GM04504 (cell line): ENCODE data around the gene TRAF3IP3.

Experiments used
- DNase-seq: peaks from one replicate; pipeline ENCODE4 v3.0.0-alpha.2; 2012; ENCODE audit warnings: low read depth

TRAF3IP3 gene

DNA sequence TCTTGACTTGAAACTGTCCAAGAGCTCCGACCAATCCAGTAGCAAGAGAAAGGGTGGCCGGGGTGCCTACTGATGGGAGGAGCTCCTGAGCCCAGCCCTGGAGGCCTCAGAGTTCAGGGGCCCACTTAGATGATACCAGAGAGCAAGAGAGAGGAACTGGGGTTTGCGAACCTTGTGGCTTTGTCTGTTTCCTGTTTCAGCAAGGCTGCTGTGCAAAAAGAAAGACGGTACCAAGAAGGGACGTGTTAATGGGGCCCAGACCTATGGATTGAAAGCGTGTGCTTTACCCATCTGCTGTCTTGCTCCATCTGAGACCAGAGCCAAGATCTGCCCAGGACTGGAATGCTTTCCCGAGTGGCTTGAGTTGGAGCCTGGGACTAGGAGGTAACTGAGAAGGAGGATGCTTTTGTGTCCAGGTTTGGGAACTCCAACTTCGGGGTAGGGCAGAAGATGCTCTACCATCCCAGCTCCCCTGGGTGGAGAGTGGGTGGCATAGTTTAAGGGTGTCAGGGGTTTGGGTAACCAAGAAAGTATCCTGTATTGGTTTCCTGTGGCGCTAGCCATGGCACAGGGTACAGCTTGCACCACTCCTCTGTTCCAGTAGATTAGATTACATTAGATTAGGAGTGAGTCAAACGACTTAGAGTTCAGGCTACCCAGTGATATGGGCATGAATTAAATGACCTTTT is at the start of gene TRAF3IP3:
TSS of gene TRAF3IP3 (plus strand) at position 128 of the 689 bp plus-strand sequence. CDS start 3,987 bp downstream, outside the sequence.
- no peak for DNase-seq

DNA sequence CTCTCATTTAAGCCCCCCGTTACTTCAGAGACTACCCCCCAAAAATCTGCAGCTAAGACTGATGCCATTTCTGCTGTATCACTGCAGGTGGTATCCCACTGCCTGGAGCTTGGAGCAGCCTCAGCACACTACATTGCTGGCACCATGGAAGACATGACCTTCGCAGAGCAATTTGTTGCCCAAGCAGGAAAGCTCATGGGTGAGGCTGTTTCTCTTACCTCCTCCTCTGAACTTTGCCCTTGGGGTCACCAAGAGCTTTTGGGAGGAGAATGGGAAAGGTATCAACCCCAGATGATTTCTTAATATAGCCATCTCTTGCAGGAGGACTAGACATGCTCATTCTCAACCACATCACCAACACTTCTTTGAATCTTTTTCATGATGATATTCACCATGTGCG is 49.2 kb upstream of the TRAF3IP3 start:
- no peak for DNase-seq

GRCh38 chr1:209707308-209707707 is 48.5 kb upstream of the TRAF3IP3 start:
- DNase-seq: no peak

DNA sequence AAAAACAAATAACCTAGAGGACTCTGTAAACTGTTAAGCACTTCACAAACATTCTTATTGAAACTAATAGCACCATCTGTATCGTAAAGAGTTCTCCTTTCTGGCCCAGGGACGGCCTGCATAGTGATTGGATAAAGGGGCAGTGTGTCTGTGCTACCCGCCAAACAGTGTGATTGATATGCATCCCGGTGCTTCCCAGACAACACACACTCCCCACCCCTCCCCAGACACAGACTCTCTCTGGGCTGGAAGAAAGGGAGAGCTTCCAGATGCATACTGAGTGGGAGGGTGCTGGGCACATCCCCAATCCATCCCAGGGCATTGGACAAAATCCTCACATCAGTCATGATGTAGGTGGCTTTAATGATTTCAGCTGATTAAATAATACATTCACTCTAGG is 47.6 kb upstream of the TRAF3IP3 start:
- no peak for DNase-seq

DNA sequence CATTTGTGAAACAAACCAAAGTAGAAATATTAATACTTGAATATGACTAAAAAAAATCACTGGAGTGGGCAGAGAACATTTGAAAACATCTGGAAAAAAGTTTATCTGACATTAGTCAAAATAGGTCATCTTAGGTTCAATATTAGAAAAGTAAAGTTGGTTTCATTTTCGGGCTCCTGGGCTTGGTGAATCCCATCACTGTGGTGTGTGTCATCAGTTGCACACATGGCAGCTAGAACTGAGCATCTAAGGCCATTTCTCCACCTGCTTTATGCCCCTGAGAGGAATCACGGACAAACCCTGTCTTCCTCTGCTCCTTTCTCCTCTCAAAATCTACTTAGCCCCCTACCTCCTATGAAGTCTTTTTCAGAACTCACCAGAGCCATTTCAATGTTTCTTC is 45.8 kb upstream of the TRAF3IP3 start:
- no peak for DNase-seq

DNA sequence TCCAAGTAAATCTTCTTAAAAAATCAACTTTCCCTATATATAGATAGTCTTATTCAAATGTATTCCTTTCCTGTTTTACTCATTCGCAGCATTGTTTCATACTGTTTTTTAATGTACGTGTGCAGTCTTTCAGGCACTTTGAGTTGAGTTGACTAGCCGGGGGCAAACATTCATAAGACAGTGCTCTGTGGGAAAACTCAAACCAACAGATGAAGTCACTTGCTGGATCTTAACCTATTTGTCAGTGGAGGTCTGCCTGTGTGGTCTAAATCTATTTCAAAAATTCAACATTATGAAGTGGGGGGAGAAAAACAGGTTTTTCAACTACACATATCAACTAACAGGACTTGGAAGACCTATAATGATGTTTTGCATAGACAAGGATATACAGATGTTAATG is 45.0 kb upstream of the TRAF3IP3 start:
- no peak for DNase-seq

- no peak for DNase-seq
These were observed 41.5 kb upstream of the TRAF3IP3 start for GRCh38 chr1:209714338-209714737.

- DNase-seq: no peak
These were observed 40.5 kb upstream of the TRAF3IP3 start for GRCh38 chr1:209715314-209715713.

DNA sequence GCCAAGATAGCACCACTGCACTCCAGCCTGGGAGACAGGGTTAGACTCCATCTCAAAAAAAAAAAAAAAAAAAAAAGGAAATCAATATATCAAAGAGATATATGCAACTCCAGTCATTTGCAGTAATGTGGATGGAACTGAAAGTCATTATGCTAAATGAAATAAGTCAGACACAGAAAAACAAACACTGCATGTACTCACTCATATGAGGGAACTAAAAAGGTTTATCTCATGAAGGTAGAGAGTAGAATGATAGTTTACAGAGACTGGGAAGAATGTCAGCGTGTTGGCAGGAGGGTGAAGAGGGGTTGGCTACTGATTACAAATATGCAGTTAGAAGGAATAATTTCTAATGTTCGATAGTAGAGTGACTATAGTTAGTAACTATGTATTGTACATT is 38.0 kb upstream of the TRAF3IP3 start:
- DNase-seq: no peak

DNA sequence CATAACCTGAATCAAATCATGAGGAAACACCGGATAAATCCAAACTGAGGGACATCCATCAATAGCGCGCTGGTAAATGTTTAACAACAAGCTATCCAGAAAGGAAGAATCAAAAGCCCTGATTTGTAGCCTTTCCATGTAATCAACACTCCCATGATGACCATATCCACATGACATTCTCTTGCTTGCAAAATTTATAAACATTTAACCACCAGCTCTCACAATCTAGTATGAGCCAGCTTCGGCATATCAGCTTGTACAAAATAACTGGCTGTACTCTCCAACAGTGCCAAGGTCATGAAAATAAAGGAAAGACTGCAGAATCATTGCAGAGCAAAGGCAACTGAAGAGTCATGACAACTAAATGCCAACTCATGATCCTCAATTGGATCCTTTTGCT is 35.5 kb upstream of the TRAF3IP3 start:
- DNase-seq: no peak

DNA sequence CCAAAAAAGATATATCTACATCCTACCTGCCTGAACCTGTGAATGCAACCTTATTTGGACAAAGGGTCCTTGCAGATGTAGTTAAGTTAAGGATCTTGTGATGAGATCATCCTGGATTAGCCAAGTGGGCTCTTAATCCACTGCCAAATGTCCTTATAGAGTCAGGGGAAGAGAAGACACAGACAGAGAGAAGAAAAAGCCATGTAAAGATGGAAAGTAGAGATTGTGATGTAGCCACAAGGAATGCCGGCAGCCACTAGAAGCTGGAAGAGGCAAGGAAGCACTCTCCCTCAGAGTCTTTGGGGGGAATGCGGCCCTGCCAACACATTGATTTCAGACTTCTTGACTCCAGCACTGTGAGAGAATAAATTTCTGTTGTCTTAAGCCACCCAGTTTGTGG is 35.0 kb upstream of the TRAF3IP3 start:
- no peak for DNase-seq

DNA sequence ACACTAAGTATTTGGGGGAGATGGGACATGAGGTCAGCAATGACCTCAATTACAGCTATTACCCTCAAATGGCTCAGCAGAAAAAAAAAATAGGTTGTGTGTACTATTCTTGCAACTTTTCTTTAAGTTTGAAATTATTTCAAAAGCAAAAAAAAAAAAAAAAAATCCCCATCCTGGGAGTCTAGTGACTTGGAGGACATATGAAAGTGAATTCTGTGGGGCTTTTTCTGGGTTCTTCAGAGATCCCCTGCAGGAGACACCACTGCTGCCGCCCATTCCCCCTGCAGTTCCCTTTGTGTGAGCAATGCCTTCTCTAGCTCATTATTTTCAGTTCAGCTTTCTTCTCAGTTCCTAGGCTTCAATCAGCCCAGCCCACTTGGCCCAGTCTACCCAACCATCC is 34.5 kb upstream of the TRAF3IP3 start:
- DNase-seq: no peak

GRCh38 chr1:209723265-209723664 is 32.6 kb upstream of the TRAF3IP3 start:
- no peak for DNase-seq

- no peak for DNase-seq
These were observed 31.8 kb upstream of the TRAF3IP3 start for GRCh38 chr1:209723756-209724693.

GRCh38 chr1:209727286-209727685 is 28.6 kb upstream of the TRAF3IP3 start:
- no peak for DNase-seq

- no peak for DNase-seq
These were observed 28.1 kb upstream of the TRAF3IP3 start for GRCh38 chr1:209727785-209728184.

DNA sequence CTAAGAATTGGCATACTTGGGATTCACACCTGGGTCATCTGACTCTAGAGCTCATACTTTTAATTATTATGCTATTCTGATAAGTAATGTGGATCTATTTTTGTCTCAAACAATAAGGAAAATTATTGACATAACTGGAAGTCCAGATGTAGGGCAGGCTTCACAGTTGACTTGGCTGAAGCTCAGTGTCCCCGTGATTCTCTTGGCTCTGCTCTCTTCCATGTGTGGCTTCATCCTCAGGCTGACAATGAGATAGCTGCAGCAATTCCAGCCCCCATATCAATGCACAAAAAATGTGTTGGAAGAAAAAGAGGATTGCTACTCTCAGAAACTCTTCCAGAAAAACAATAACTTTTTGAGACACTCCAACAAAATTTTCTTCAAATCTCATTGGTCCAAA is 27.4 kb upstream of the TRAF3IP3 start:
- DNase-seq: no peak

GRCh38 chr1:209729436-209729835 is 26.4 kb upstream of the TRAF3IP3 start:
- DNase-seq: no peak

- no peak for DNase-seq
These were observed 23.1 kb upstream of the TRAF3IP3 start for GRCh38 chr1:209732725-209733124.

DNA sequence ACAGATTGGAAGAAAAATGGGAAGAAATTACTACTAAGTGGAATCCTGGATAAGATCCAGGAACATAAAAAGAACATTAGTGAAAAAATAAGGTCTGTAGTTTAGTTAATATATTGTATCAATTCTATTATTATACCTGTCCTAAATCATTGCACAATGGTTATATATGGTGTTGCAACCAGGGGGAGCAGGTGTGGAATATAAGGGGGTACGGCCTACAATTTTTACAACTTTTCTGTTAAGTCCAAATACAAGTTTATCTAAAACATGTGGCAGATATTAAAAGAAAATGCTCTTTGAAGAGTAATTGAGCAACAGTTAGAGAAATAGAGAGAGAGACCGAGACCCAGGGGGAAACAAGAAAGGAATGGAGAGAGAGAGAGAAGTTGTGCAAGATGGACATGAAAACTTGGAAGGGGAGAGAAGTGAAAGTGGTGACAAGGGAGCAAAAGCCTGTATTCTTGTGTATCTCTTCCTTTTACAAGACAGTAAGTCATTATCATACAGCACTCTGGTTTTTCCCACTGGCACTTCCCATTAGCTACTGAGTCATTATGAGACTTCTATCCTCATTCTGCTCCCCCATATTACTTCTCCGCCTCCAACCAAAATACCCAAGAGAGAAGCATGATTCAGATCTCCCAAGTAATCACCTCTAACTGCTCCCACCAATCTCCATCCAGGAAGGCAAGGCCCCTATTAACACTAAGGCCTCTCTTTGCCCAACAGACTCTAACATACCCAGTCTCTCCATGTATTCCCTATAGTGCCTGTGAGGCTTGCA is 22.3 kb upstream of the TRAF3IP3 start:
- no peak for DNase-seq

DNA sequence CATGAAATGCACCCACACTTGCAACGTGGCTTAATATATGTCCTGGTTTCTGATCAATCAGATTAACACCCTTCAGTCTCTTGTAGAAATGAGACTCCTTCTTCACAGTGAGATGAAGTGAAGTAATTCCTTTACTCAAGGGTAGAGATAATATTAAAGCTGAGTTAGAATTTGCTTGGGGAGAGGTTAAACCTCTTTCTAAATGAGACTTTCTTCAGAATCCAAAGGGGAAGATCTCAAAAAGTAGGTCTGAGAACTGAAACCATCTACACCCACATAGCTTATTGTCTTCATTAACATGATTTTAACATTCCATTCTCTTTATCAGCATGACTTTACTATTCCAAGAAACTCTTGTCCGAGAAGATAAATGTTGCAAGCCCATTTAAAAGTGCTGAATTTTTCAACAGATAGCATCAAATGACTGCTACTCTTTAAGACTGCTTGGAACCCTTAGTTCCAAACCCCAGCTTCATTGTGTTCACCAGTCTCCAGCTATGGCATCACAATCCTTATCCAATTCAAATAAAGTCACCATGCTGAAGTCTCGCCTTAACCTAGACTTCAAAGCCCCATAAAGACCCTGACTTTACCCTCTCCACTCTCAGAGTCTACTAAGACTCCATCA is 19.2 kb upstream of the TRAF3IP3 start:
- no peak for DNase-seq

- no peak for DNase-seq
These were observed 18.7 kb upstream of the TRAF3IP3 start for GRCh38 chr1:209737118-209737505.
